NB4 (cell line): Measurements from ENCODE around the gene SMR3B.

Source experiments
- DNase-seq: peaks from one replicate; pipeline ENCODE4 v3.0.0; 2010; ENCODE audit warnings: low read depth
- H3K4me3 ChIP-seq: one replicate; pipeline ENCODE4 v1.5.1; 2011; ENCODE audit warnings: mild to moderate bottlenecking, low read depth, low read length, moderate library complexity
- CTCF ChIP-seq: IDR thresholded peaks from one replicate; pipeline ENCODE4 v1.5.1; 2012; ENCODE audit warnings: low read depth, low read length
- MYC ChIP-seq: IDR thresholded peaks from 2 replicates; pipeline ENCODE4 v1.6.1; 2011; ENCODE audit warnings: low read depth, low read length
- POLR2A ChIP-seq: IDR thresholded peaks from 2 replicates; pipeline ENCODE4 v1.6.1; 2011; ENCODE audit warnings: mild to moderate bottlenecking; ENCODE audit not compliant: insufficient read length; ENCODE audit errors: extremely low read depth
- TF ChIP-seq, protein P1 (sequence below): IDR thresholded peaks from 2 replicates; pipeline ENCODE4 v1.6.1; 2011; ENCODE audit warnings: low read depth, low read length

The SMR3B gene

GRCh38 chr4:70405765-70406164 lies 22.8 kb downstream of the SMR3B start:
- no peak overlapping the region for H3K4me3 ChIP-seq
- no peak for TF ChIP-seq POLR2A
- TF ChIP-seq CTCF: no peak
- TF ChIP-seq, protein P1, sequence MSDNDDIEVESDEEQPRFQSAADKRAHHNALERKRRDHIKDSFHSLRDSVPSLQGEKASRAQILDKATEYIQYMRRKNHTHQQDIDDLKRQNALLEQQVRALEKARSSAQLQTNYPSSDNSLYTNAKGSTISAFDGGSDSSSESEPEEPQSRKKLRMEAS: no peak
- TF ChIP-seq MYC: no peak
- no peak for DNase-seq

- no peak overlapping the region for H3K4me3 ChIP-seq
- DNase-seq: no peak
- TF ChIP-seq MYC (no peak), CTCF (no peak), POLR2A (no peak)
- TF ChIP-seq, protein P1: no peak
Measured at GRCh38 chr4:70425306-70425705, 42.4 kb downstream of the SMR3B start.

- H3K4me3 ChIP-seq: no peak overlapping the region
- no peak for DNase-seq
- no peak for TF ChIP-seq POLR2A
- TF ChIP-seq MYC: no peak
- TF ChIP-seq, protein P1: no peak
- no peak for TF ChIP-seq CTCF
Measured at GRCh38 chr4:70426789-70427188, 43.9 kb downstream of the SMR3B start.

- no peak overlapping the region for H3K4me3 ChIP-seq
- DNase-seq: no peak
- TF ChIP-seq CTCF (no peak), POLR2A (no peak), MYC (no peak)
- TF ChIP-seq, protein P1: no peak
Measured at GRCh38 chr4:70437197-70437596, 54.3 kb downstream of the SMR3B start.
